Measurements from ENCODE around the gene GRK5. TPM values are rescaled to one million over a fixed set of nuclear protein-coding genes. Genes with fewer than 3 reads are reported as not detected.

Gene GRK5
- total and polyA plus RNA-seq, 2 donors from 2014 or later = 7.3 to 18.7 TPM

- intact Hi-C loops (cut with DNase I) = no loop called here
- no peak for FAIRE-seq
- H3K27ac ChIP-seq (ENCODE audit: low read depth in 2 of 2, low read length in 2 of 2) = no peak overlapping the region
- H3K9ac ChIP-seq (ENCODE audit: low read length in 3 of 3) = no peak overlapping the region
- H3K4me1 ChIP-seq (ENCODE audit: control insufficient read depth in 2 of 3, insufficient read depth in 2 of 3, low read depth in 1 of 3, low read length in 3 of 3) = peaks cover 0 to 11% (median 4%) of the 10 kb centered on the region in 3 donors
- H3K4me3 ChIP-seq (ENCODE audit: low read length in 3 of 3) = no peak overlapping the region
- TF ChIP-seq CTCF (IDR thresholded peaks at IDR 0.05; ENCODE audit: borderline replicate concordance, extremely low read depth, insufficient read depth) = no peak
- no peaks in the 10 kb centered on the region for H3K36me3 ChIP-seq (ENCODE audit: control insufficient read depth in 2 of 3, insufficient read depth in 3 of 3, low read length in 3 of 3)
- no peak for DNase-seq
- no peaks in the 10 kb centered on the region for H3K27me3 ChIP-seq (ENCODE audit: control insufficient read depth, insufficient read depth, low read length)
- H3K9me3 ChIP-seq (ENCODE audit: control insufficient read depth in 2 of 3, insufficient read depth in 1 of 3, low read length in 3 of 3) = no peaks in the 10 kb centered on the region
These were observed 137.0 kb downstream of the GRK5 start for GRCh38 chr10:119344381-119344780.

- FAIRE-seq = no peak
- intact Hi-C loops (cut with DNase I) = no loop called here
- Histone ChIP-seq H3K27ac (ENCODE audit: low read depth in 2 of 2, low read length in 2 of 2) (no peak overlapping the region), H3K4me3 (ENCODE audit: low read length in 3 of 3) (no peak overlapping the region), H3K9ac (ENCODE audit: low read length in 3 of 3) (no peak overlapping the region), H3K4me1 (ENCODE audit: control insufficient read depth in 2 of 3, insufficient read depth in 2 of 3, low read depth in 1 of 3, low read length in 3 of 3) (peaks cover 0 to 5% (median 4%) of the 10 kb centered on the region in 3 donors), H3K27me3 (ENCODE audit: control insufficient read depth, insufficient read depth, low read length) (no peaks in the 10 kb centered on the region), H3K9me3 (ENCODE audit: control insufficient read depth in 2 of 3, insufficient read depth in 1 of 3, low read length in 3 of 3) (no peaks in the 10 kb centered on the region), H3K36me3 (ENCODE audit: control insufficient read depth in 2 of 3, insufficient read depth in 3 of 3, low read length in 3 of 3) (no peaks in the 10 kb centered on the region)
- DNase-seq = no peak
- no peak for TF ChIP-seq CTCF (IDR thresholded peaks at IDR 0.05; ENCODE audit: borderline replicate concordance, extremely low read depth, insufficient read depth)
These were observed 138.9 kb downstream of the GRK5 start for GRCh38 chr10:119346095-119346832.

GRCh38 chr10:119347181-119347974, 140.0 kb downstream of the GRK5 start:
- FAIRE-seq = no peak

More at GRCh38 chr10:119347181-119347974, 140.0 kb downstream of the GRK5 start:
- Histone ChIP-seq H3K27ac (ENCODE audit: low read depth in 2 of 2, low read length in 2 of 2) (no peak overlapping the region), H3K27me3 (ENCODE audit: control insufficient read depth, insufficient read depth, low read length) (no peaks in the 10 kb centered on the region), H3K4me3 (ENCODE audit: low read length in 3 of 3) (no peak overlapping the region), H3K9me3 (ENCODE audit: control insufficient read depth in 2 of 3, insufficient read depth in 1 of 3, low read length in 3 of 3) (peaks cover 0 to 5% (median 0%) of the 10 kb centered on the region in 3 donors), H3K9ac (ENCODE audit: low read length in 3 of 3) (no peak overlapping the region), H3K36me3 (ENCODE audit: control insufficient read depth in 2 of 3, insufficient read depth in 3 of 3, low read length in 3 of 3) (no peaks in the 10 kb centered on the region), H3K4me1 (ENCODE audit: control insufficient read depth in 2 of 3, insufficient read depth in 2 of 3, low read depth in 1 of 3, low read length in 3 of 3) (no peaks in the 10 kb centered on the region)
- DNase-seq = no peak
- no peak for TF ChIP-seq CTCF (IDR thresholded peaks at IDR 0.05; ENCODE audit: borderline replicate concordance, extremely low read depth, insufficient read depth)
- intact Hi-C loops (cut with DNase I) = no loop called here
